SK-N-SH treated with all-trans-retinoic acid at 6 μM for 48 hours (cell line): Measurements from ENCODE around the gene CLCN7.

Experiments
- ATAC-seq: fragments of 200-7000 bp; cut with Tn5 transposase; 3 replicates; pipeline ENCODE4 v1.9.1; 2020; ENCODE audit warnings: mild to moderate bottlenecking, moderate library complexity
- ARNTL ChIP-seq: fragments of 450-650 bp; formaldehyde crosslinking; IDR thresholded peaks from 2 replicates; pipeline ENCODE4 v1.5.0; 2020; ENCODE audit warnings: low read depth, mild to moderate bottlenecking, moderate library complexity, borderline replicate concordance
- BACH2 ChIP-seq: fragments of 250-450 bp; sonication (Bioruptor Pico); IDR thresholded peaks from 2 replicates; pipeline ENCODE4 v1.9.0; 2021; ENCODE audit warnings: mild to moderate bottlenecking, borderline replicate concordance
- CREB5 ChIP-seq: fragments of 250-450 bp; sonication (Bioruptor Pico); IDR thresholded peaks from 2 replicates; pipeline ENCODE4 v1.5.1; 2020; ENCODE audit warnings: low read depth, mild to moderate bottlenecking, moderate library complexity
- CSDC2 ChIP-seq: fragments of 250-450 bp; sonication (Bioruptor Pico); IDR thresholded peaks from 2 replicates; pipeline ENCODE4 v1.5.0; 2020; ENCODE audit warnings: mild to moderate bottlenecking, moderate library complexity
- CSRNP3 ChIP-seq: fragments of 250-450 bp; sonication (Bioruptor Pico); IDR thresholded peaks from 2 replicates; pipeline ENCODE4 v1.5.1; 2021; ENCODE audit warnings: mild to moderate bottlenecking, moderate library complexity
- ESRRG ChIP-seq: fragments of 250-450 bp; sonication (Bioruptor Pico); IDR thresholded peaks from 2 replicates; pipeline ENCODE4 v1.6.1; 2021; ENCODE audit warnings: mild to moderate bottlenecking
- GLIS3 ChIP-seq: fragments of 250-450 bp; sonication (Bioruptor Pico); IDR thresholded peaks from 2 replicates; pipeline ENCODE4 v1.5.0; 2020; ENCODE audit warnings: mild to moderate bottlenecking, moderate library complexity
- ISL1 ChIP-seq: fragments of 250-450 bp; sonication (Bioruptor Pico); IDR thresholded peaks from 2 replicates; pipeline ENCODE4 v2.1.2; 2022; ENCODE audit warnings: mild to moderate bottlenecking, moderate library complexity
- OSR1 ChIP-seq: fragments of 250-450 bp; sonication (Bioruptor Pico); IDR thresholded peaks from 2 replicates; pipeline ENCODE4 v1.8.0; 2022; ENCODE audit warnings: moderate library complexity, mild to moderate bottlenecking, inconsistent platforms
- PATZ1 ChIP-seq: fragments of 250-450 bp; sonication (Bioruptor Pico); IDR thresholded peaks from 2 replicates; pipeline ENCODE4 v1.8.0; 2020; ENCODE audit warnings: mild to moderate bottlenecking, moderate library complexity, borderline replicate concordance
- POU6F1 ChIP-seq: fragments of 250-450 bp; sonication (Bioruptor Pico); IDR thresholded peaks from 2 replicates; pipeline ENCODE4 v1.8.0; 2021; ENCODE audit warnings: low read depth, mild to moderate bottlenecking, moderate library complexity, borderline replicate concordance
- PPARA ChIP-seq: fragments of 250-450 bp; sonication (Bioruptor Pico); IDR thresholded peaks from 2 replicates; pipeline ENCODE4 v1.5.0; 2020; ENCODE audit warnings: mild to moderate bottlenecking, borderline replicate concordance
- RARB ChIP-seq: fragments of 250-450 bp; sonication (Bioruptor Pico); IDR thresholded peaks from 2 replicates; pipeline ENCODE4 v1.8.0; 2021; ENCODE audit warnings: mild to moderate bottlenecking, moderate library complexity
- SNAI2 ChIP-seq: fragments of 250-450 bp; sonication (Bioruptor Pico); IDR thresholded peaks from 2 replicates; pipeline ENCODE4 v1.5.0; 2020; ENCODE audit warnings: mild to moderate bottlenecking, moderate library complexity
- TCF4 ChIP-seq: fragments of 250-450 bp; sonication (Bioruptor Pico); IDR thresholded peaks from 2 replicates; pipeline ENCODE4 v1.8.0; 2021; ENCODE audit warnings: mild to moderate bottlenecking, moderate library complexity, borderline replicate concordance
- TOX ChIP-seq: fragments of 250-450 bp; sonication (Bioruptor Pico); IDR thresholded peaks from 2 replicates; pipeline ENCODE4 v1.8.0; 2021; ENCODE audit warnings: mild to moderate bottlenecking, moderate library complexity, borderline replicate concordance
- TSHZ2 ChIP-seq: fragments of 250-450 bp; sonication (Bioruptor Pico); IDR thresholded peaks from 2 replicates; pipeline ENCODE4 v1.5.0; 2020; ENCODE audit warnings: mild to moderate bottlenecking, moderate library complexity
- ZC3H10 ChIP-seq: fragments of 250-450 bp; sonication (Bioruptor Pico); IDR thresholded peaks from 2 replicates; pipeline ENCODE4 v1.5.1; 2021; ENCODE audit warnings: mild to moderate bottlenecking, moderate library complexity
- ZFP3 ChIP-seq: fragments of 250-450 bp; sonication (Bioruptor Pico); IDR thresholded peaks from 2 replicates; pipeline ENCODE4 v1.5.0; 2020; ENCODE audit warnings: mild to moderate bottlenecking, moderate library complexity
- ZFP30 ChIP-seq: fragments of 450-650 bp; formaldehyde crosslinking; IDR thresholded peaks from 2 replicates; pipeline ENCODE4 v1.5.0; 2022; ENCODE audit warnings: mild to moderate bottlenecking, moderate library complexity
- ZNF565 ChIP-seq: fragments of 450-650 bp; formaldehyde crosslinking; conservative IDR thresholded peaks from 2 replicates; pipeline ENCODE4 v1.5.0; 2020; ENCODE audit warnings: low read depth, mild to moderate bottlenecking, moderate library complexity
- ZNF70 ChIP-seq: fragments of 450-650 bp; formaldehyde crosslinking; IDR thresholded peaks from 2 replicates; pipeline ENCODE4 v1.5.0; 2020; ENCODE audit warnings: mild to moderate bottlenecking, moderate library complexity
- ZNF8 ChIP-seq: fragments of 450-650 bp; formaldehyde crosslinking; IDR thresholded peaks from 2 replicates; pipeline ENCODE4 v1.5.0; 2020; ENCODE audit warnings: mild to moderate bottlenecking, moderate library complexity

Gene CLCN7

GRCh38 chr16:1501630-1502029, 26.8 kb upstream of the CLCN7 start:
- ATAC-seq = no peak
- TF ChIP-seq BACH2 (CRISPR knock-in tag) = no peak
- no peak for TF ChIP-seq ARNTL (CRISPR knock-in tag)
- no peak for TF ChIP-seq ESRRG (CRISPR knock-in tag)
- no peak for TF ChIP-seq ZC3H10 (CRISPR knock-in tag)
- no peak for TF ChIP-seq ZNF8 (CRISPR knock-in tag)
- TF ChIP-seq ZFP30 (CRISPR knock-in tag) = no peak
- TF ChIP-seq RARB (CRISPR knock-in tag) = no peak
- no peak for TF ChIP-seq ZNF565 (CRISPR knock-in tag)
- TF ChIP-seq PPARA (CRISPR knock-in tag) = no peak
- no peak for TF ChIP-seq TOX
- no peak for TF ChIP-seq POU6F1 (CRISPR knock-in tag)
- no peak for TF ChIP-seq ISL1 (CRISPR knock-in tag)
- TF ChIP-seq CSDC2 (CRISPR knock-in tag) = no peak
- no peak for TF ChIP-seq ZNF70 (CRISPR knock-in tag)
- no peak for TF ChIP-seq ZFP3
- no peak for TF ChIP-seq PATZ1 (CRISPR knock-in tag)
- TF ChIP-seq GLIS3 = no peak

- TF ChIP-seq ZFP30 (CRISPR knock-in tag) = no peak
- no peak for TF ChIP-seq TOX
- no peak for TF ChIP-seq ZNF70 (CRISPR knock-in tag)
- TF ChIP-seq TCF4 (CRISPR knock-in tag) = no peak
- no peak for TF ChIP-seq ZNF8 (CRISPR knock-in tag)
- TF ChIP-seq PPARA (CRISPR knock-in tag) = no peak
- no peak for TF ChIP-seq BACH2 (CRISPR knock-in tag)
- TF ChIP-seq CSRNP3 (CRISPR knock-in tag) = no peak
- TF ChIP-seq PATZ1 (CRISPR knock-in tag) = no peak
- no peak for TF ChIP-seq GLIS3
- no peak for ATAC-seq
Measured at GRCh38 chr16:1500465-1501150, 25.8 kb upstream of the CLCN7 start.

- ATAC-seq = no peak
- no peak for TF ChIP-seq CREB5 (CRISPR knock-in tag)
- TF ChIP-seq ZFP30 (CRISPR knock-in tag) = no peak
- no peak for TF ChIP-seq RARB (CRISPR knock-in tag)
- no peak for TF ChIP-seq ESRRG (CRISPR knock-in tag)
- TF ChIP-seq GLIS3 = no peak
- TF ChIP-seq OSR1 = no peak
- TF ChIP-seq TSHZ2 = no peak
- TF ChIP-seq ARNTL (CRISPR knock-in tag) = no peak
- TF ChIP-seq TOX = no peak
- no peak for TF ChIP-seq PATZ1 (CRISPR knock-in tag)
- no peak for TF ChIP-seq ZFP3
- TF ChIP-seq SNAI2 (CRISPR knock-in tag) = no peak
- no peak for TF ChIP-seq TCF4 (CRISPR knock-in tag)
- no peak for TF ChIP-seq ZNF70 (CRISPR knock-in tag)
Measured at GRCh38 chr16:1499756-1500464, 25.1 kb upstream of the CLCN7 start.
